H1 (cell line): ENCODE measurements around the gene DOCK11. TPM values are rescaled to one million over a fixed set of nuclear protein-coding genes. Genes with fewer than 3 reads are reported as not detected.

ENCODE experiments used
- CTCF ChIA-PET: fragments of 300-600 bp; sonication (Branson Sonifier 250); formaldehyde crosslinking; loops from one replicate; lab custom pipeline; 2021; ENCODE audit not compliant: partially characterized antibody; lab: Charles Lee
- POLR2A ChIA-PET: fragments of 300-600 bp; sonication (Branson Sonifier 250); formaldehyde crosslinking; loops from one replicate; lab custom pipeline; 2021; ENCODE audit warnings: inconsistent platforms; ENCODE audit not compliant: partially characterized antibody; lab: Charles Lee
- DNase-seq, 2 experiments: peaks; one replicate each; pipeline versions ENCODE4 v3.0.0 to v3.0.0-alpha.2; 2010 to 2022; ENCODE audit warnings: low spot score in 2 of 2, low read depth in 1 of 2, mixed read lengths in 1 of 2
- FAIRE-seq: peaks from 2 replicates; lab custom pipeline; 2011; peaks lifted over from hg19 to GRCh38; lab: Jason Lieb, UNC
- H2AFZ ChIP-seq: 2 replicates; pipeline ENCODE4 v1.8.1; 2012; ENCODE audit warnings: low read length, inconsistent platforms
- H2AK5ac ChIP-seq: 2 replicates; pipeline ENCODE4 v1.6.1; 2013; ENCODE audit warnings: low read depth, low read length
- H2BK120ac ChIP-seq: replicated peaks from 2 replicates; pipeline ENCODE3; 2013; ENCODE audit warnings: low read depth, low read length, inconsistent platforms
- H2BK12ac ChIP-seq: 2 replicates; pipeline ENCODE4 v1.6.1; 2013; ENCODE audit warnings: low read depth, low read length
- H2BK15ac ChIP-seq: 2 replicates; pipeline ENCODE4 v1.6.1; 2013; ENCODE audit warnings: low read length
- H2BK20ac ChIP-seq: 2 replicates; pipeline ENCODE4 v1.6.1; 2013; ENCODE audit warnings: low read length
- H2BK5ac ChIP-seq: 2 replicates; pipeline ENCODE4 v1.6.1; 2013; ENCODE audit warnings: low read depth, low read length
- H3K14ac ChIP-seq: 2 replicates; pipeline ENCODE4 v1.6.1; 2013; ENCODE audit warnings: inconsistent platforms; ENCODE audit not compliant: insufficient read length
- H3K18ac ChIP-seq: 2 replicates; pipeline ENCODE4 v1.6.1; 2013; ENCODE audit warnings: low read length; ENCODE audit errors: extremely low read depth
- H3K23ac ChIP-seq: 2 replicates; pipeline ENCODE4 v1.6.1; 2013; ENCODE audit warnings: inconsistent platforms; ENCODE audit not compliant: insufficient read length
- H3K23me2 ChIP-seq: 2 replicates; pipeline ENCODE4 v1.6.1; 2013; ENCODE audit warnings: low read depth, low read length
- H3K27ac ChIP-seq: 2 replicates; pipeline ENCODE4 v1.6.1; 2011; ENCODE audit warnings: low read depth, low read length, inconsistent platforms
- H3K27me3 ChIP-seq, 4 experiments: replicated peaks in 1 of 4; 1 replicate in 1 of 4; 2 replicates in 3 of 4; pipeline versions ENCODE4 v1.6.1 to v1.8.1; 2011 to 2013; ENCODE audit warnings: low read length in 3 of 4, mild to moderate bottlenecking in 3 of 4, inconsistent platforms in 2 of 4, mixed read lengths in 2 of 4, moderate library complexity in 1 of 4; ENCODE audit not compliant: control insufficient read depth in 3 of 4, insufficient read depth in 3 of 4; ENCODE audit errors: extremely low read depth in 1 of 4
- H3K36me3 ChIP-seq, 4 experiments: 2 replicates each; pipeline versions ENCODE4 v1.6.1 to v1.8.1; 2011 to 2013; ENCODE audit warnings: mild to moderate bottlenecking in 4 of 4, low read length in 3 of 4, moderate library complexity in 2 of 4, control low read depth in 1 of 4, inconsistent platforms in 1 of 4; ENCODE audit not compliant: insufficient read depth in 4 of 4, control insufficient read depth in 2 of 4
- H3K4ac ChIP-seq: replicated peaks from 2 replicates; pipeline ENCODE3; 2013; ENCODE audit warnings: low read length, low read depth, mixed read lengths, inconsistent platforms; ENCODE audit not compliant: insufficient read length
- H3K4me1 ChIP-seq, 4 experiments: replicated peaks in 1 of 4; 1 replicate in 1 of 4; 2 replicates in 3 of 4; pipeline versions ENCODE4 v1.6.1 to v1.8.1; 2011 to 2013; ENCODE audit warnings: low read length in 3 of 4, inconsistent platforms in 2 of 4, mixed read lengths in 1 of 4; ENCODE audit not compliant: insufficient read depth in 4 of 4, control insufficient read depth in 3 of 4
- H3K4me2 ChIP-seq, 2 experiments: 2 replicates each; pipeline versions ENCODE4 v1.6.1 to v1.8.1; 2011 to 2013; ENCODE audit warnings: low read depth in 2 of 2, low read length in 2 of 2, control low read depth in 1 of 2, inconsistent platforms in 1 of 2, mild to moderate bottlenecking in 1 of 2; ENCODE audit not compliant: insufficient read depth in 1 of 2
- H3K4me3 ChIP-seq, 4 experiments: fragments of 200-600, 300-600 bp in 1 of 4; sonication (generic), shearing (Covaris generic), sonication (Bioruptor Twin) in 1 of 4; 2 replicates each; pipeline versions ENCODE4 v1.5.1 to v1.8.1; 2011 to 2016; ENCODE audit warnings: low read length in 4 of 4, low read depth in 3 of 4, control low read depth in 2 of 4, inconsistent platforms in 2 of 4, mild to moderate bottlenecking in 2 of 4, mixed read lengths in 1 of 4, moderate library complexity in 1 of 4; ENCODE audit not compliant: insufficient read depth in 2 of 4; ENCODE audit errors: extremely low read depth in 1 of 4
- H3K56ac ChIP-seq: replicated peaks from 2 replicates; pipeline ENCODE3; 2013; ENCODE audit warnings: low read depth, mild to moderate bottlenecking, mixed read lengths, low read length, inconsistent platforms; ENCODE audit not compliant: insufficient read length
- H3K79me1 ChIP-seq: 2 replicates; pipeline ENCODE4 v1.6.1; 2013; ENCODE audit warnings: low read depth, low read length, control low read depth
- H3K79me2 ChIP-seq, 2 experiments: 2 replicates each; pipeline versions ENCODE4 v1.6.1 to v1.8.1; 2012 to 2013; ENCODE audit warnings: low read length in 2 of 2, mild to moderate bottlenecking in 2 of 2, inconsistent platforms in 1 of 2; ENCODE audit not compliant: insufficient read depth in 2 of 2, control insufficient read depth in 1 of 2
- H3K9ac ChIP-seq, 4 experiments: replicated peaks in 1 of 4; 1 replicate in 1 of 4; 2 replicates in 3 of 4; pipeline versions ENCODE4 v1.6.1 to v1.8.1; 2011 to 2013; ENCODE audit warnings: low read depth in 3 of 4, low read length in 3 of 4, control low read depth in 2 of 4, mild to moderate bottlenecking in 2 of 4, moderate library complexity in 2 of 4, inconsistent platforms in 1 of 4; ENCODE audit errors: extremely low read depth in 1 of 4
- H3K9me3 ChIP-seq, 2 experiments: 2 replicates each; pipeline versions ENCODE4 v1.6.1 to v1.8.1; 2012 to 2013; ENCODE audit warnings: mild to moderate bottlenecking in 2 of 2, moderate library complexity in 2 of 2, control low read depth in 1 of 2, inconsistent platforms in 1 of 2, low read depth in 1 of 2, low read length in 1 of 2, mixed read lengths in 1 of 2; ENCODE audit not compliant: insufficient read depth in 2 of 2
- H4K20me1 ChIP-seq, 2 experiments: replicated peaks in 1 of 2; 2 replicates each; pipeline versions ENCODE3 to v1.8.1; 2011 to 2013; ENCODE audit warnings: inconsistent platforms in 2 of 2, low read length in 2 of 2, mild to moderate bottlenecking in 1 of 2; ENCODE audit not compliant: insufficient read depth in 2 of 2, control insufficient read depth in 1 of 2
- H4K5ac ChIP-seq: 2 replicates; pipeline ENCODE4 v1.6.1; 2013; ENCODE audit warnings: low read length, low read depth, mixed read lengths, inconsistent platforms; ENCODE audit not compliant: insufficient read length
- H4K8ac ChIP-seq: 2 replicates; pipeline ENCODE4 v1.8.0; 2013; ENCODE audit warnings: mild to moderate bottlenecking, moderate library complexity, low read length, inconsistent platforms; ENCODE audit not compliant: insufficient read depth; ENCODE audit errors: extremely low read depth
- H4K91ac ChIP-seq: replicated peaks from 2 replicates; pipeline ENCODE3; 2013; ENCODE audit warnings: low read length, mixed read lengths, inconsistent platforms; ENCODE audit not compliant: insufficient read length
- EP300 ChIP-seq, 2 experiments: IDR thresholded peaks; 1 replicate in 1 of 2; 2 replicates in 1 of 2; pipeline ENCODE4 v1.6.1; 2011 to 2012; ENCODE audit warnings: low read depth in 2 of 2, low read length in 2 of 2, mild to moderate bottlenecking in 2 of 2, borderline replicate concordance in 1 of 2, inconsistent platforms in 1 of 2, moderate library complexity in 1 of 2
- RFX5 ChIP-seq: IDR thresholded peaks from 2 replicates; pipeline ENCODE4 v1.6.1; 2011; ENCODE audit warnings: low read depth, low read length, improper control_type of control experiment, borderline replicate concordance
- SIX5 ChIP-seq: IDR thresholded peaks from 2 replicates; pipeline ENCODE4 v1.6.1; 2011; ENCODE audit warnings: mild to moderate bottlenecking, low read depth, low read length
- SP4 ChIP-seq: IDR thresholded peaks from 2 replicates; pipeline ENCODE4 v1.6.1; 2012; ENCODE audit warnings: low read length, inconsistent platforms
- TAF7 ChIP-seq: optimal IDR thresholded peaks from 2 replicates; pipeline ENCODE3; 2011; ENCODE audit warnings: low read depth, mild to moderate bottlenecking, inconsistent platforms, low read length, moderate library complexity, borderline replicate concordance
- WGBS, 2 experiments: shearing (Covaris generic) in 1 of 2; methylation state at CpG; one replicate each; pipeline versions ENCODE4 v1.1.6 to v1.1.7; 2013 to 2015; ENCODE audit warnings: low lambda C conversion rate in 2 of 2, mixed read lengths in 2 of 2, inconsistent platforms in 1 of 2, low coverage in 1 of 2, missing lambda C conversion rate in 1 of 2; ENCODE audit not compliant: insufficient replicate concordance in 2 of 2, insufficient coverage in 1 of 2, insufficient read length in 1 of 2; ENCODE audit errors: extremely low coverage in 1 of 2, missing lambda C conversion rate in 1 of 2; 5-methylcytosine and 5-hydroxymethylcytosine counted together
- polyA plus RNA-seq, 7 experiments: library from polyadenylated mRNA; depleted of rRNA in 3 of 7; stranded (reverse) in 5 of 7; unstranded in 2 of 7; fragments of >200 nt in 5 of 7; fragments of 200-250 nt in 2 of 7; gene quantifications; 1 replicate in 5 of 7; 2 replicates in 1 of 7; 4 replicates in 1 of 7; pipeline versions ENCODE4 v1.2.1 to v1.2.3, GENCODE V29; 2011 to 2013; ENCODE audit warnings: missing spikeins in 2 of 7, mixed read lengths in 2 of 7
- total RNA-seq: library from RNA; stranded (reverse); fragmentation: NEBNext Ultra II Directional; extraction: Animal tissue kit (Norgen Biotek cat#: 25700); gene quantifications from 2 replicates; pipeline ENCODE4 v1.2.1, GENCODE V29; 2021

The DOCK11 gene
- total and polyA plus RNA-seq, 2 of the 8 experiments (the other 6 are each of a cell fraction or from before 2014, with no cell fraction given): 4.9 to 12.0 TPM

DNA sequence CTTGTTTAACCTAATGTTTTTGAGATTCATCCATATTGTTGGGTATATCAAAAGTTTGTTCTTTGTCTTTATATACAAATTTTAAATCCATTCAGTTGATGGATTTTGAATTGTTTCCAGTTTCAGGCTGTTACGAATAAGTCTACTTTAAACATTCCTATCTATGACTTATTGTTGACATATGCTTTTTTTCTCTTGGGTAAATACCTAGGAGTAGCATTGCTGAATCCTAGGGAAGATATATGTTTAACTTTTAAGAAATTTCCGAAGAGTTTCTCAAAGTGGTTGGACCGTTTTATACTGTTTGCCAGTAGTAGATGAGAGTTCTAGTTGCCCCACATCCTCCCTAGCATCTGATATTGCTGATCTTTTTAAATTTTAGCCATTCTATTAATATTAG is 170.9 kb downstream of the DOCK11 start:
- Histone ChIP-seq H2BK12ac (no peak overlapping the region), H3K14ac (no peak overlapping the region), H3K27me3 (no peaks in the 10 kb centered on the region), H3K56ac (no peak overlapping the region), H4K8ac (no peak overlapping the region)
- CTCF ChIA-PET: no interaction called here
- FAIRE-seq: no peak
- no peak for TF ChIP-seq TAF7
- no peak for TF ChIP-seq RFX5
- TF ChIP-seq SP4: no peak
- TF ChIP-seq EP300 (IDR thresholded peaks at IDR 0.05; ENCODE audit: borderline replicate concordance in 1 of 2, low read depth in 2 of 2, low read length in 2 of 2): no peak
- TF ChIP-seq SIX5: no peak
- TF ChIP-seq, all 59 proteins: peak for 0
- no peak overlapping the region for H3K27ac ChIP-seq
- H4K91ac ChIP-seq: no peak overlapping the region
- H3K9me3 ChIP-seq: no peaks in the 10 kb centered on the region
- no peaks in the 10 kb centered on the region for H3K79me2 ChIP-seq
- H2BK5ac ChIP-seq: no peak overlapping the region
- no peak overlapping the region for H2BK120ac ChIP-seq
- no peak overlapping the region for H3K4me3 ChIP-seq
- H2AFZ ChIP-seq: no peak overlapping the region
- no peak overlapping the region for H3K4ac ChIP-seq
- H2BK20ac ChIP-seq: no peak overlapping the region
- H3K79me1 ChIP-seq: no peaks in the 10 kb centered on the region
- H3K4me2 ChIP-seq: no peak overlapping the region
- no peak overlapping the region for H2BK15ac ChIP-seq
- POLR2A ChIA-PET: no interaction called here
- no peaks in the 10 kb centered on the region for H4K20me1 ChIP-seq
- H4K5ac ChIP-seq: no peak overlapping the region
- no peak overlapping the region for H2AK5ac ChIP-seq
- H3K23me2 ChIP-seq: no peaks in the 10 kb centered on the region
- no peak overlapping the region for H3K9ac ChIP-seq
- H3K23ac ChIP-seq: no peak overlapping the region
- H3K36me3 ChIP-seq: no peaks in the 10 kb centered on the region
- 94% methylated on average over 3 of the region's 3 CpGs; no CpG with 5 or more reads in 1 of the 2 experiments for WGBS, 2 experiments
- no peak for DNase-seq
- no peaks in the 10 kb centered on the region for H3K4me1 ChIP-seq
- no peak overlapping the region for H3K18ac ChIP-seq
